HG03060 (cell line): ENCODE measurements around the gene ACVRL1.

Experiments
- ATAC-seq: cut with Tn5 transposase; IDR thresholded peaks from one replicate; pipeline ENCODE4 v1.9.1; 2021; ENCODE audit warnings: low read depth, moderate number of reproducible peaks; ENCODE audit not compliant: unreplicated experiment

Gene ACVRL1

DNA sequence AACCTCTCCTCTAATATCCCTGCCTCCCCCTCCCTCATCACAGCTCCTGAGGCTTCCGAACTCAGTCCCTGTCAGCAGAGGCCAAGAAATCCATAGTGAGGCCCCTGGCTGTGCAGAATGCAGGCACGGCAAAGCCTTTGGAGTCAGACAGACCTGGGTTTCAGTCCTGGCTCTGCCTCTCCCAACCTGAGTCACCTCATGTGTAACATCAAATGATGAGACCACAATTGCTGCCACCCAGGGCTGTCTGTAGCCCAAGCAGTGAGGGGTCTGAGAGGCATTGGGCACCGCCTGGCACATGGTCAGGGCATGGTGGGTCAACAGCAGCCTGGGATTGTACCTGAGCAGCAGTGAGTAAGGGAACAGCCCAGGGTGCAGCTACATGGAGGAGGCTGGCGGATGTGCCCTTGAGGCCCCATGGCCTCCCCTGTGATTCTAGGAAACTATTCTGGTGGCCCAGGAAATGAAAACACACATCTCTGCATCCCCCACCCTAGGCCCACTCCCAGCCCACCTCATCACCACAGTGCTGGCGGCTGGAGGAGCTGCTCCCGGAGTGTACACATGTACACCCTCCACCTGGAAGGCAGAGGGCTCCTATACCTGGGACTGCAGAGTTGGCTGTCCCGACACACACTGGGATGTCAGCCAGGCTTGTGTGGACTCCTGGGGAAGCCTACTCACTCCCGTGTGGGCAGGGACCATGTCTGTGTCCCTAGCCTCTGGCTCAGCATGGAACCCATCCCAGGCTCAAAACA, 11.7 kb upstream of the ACVRL1 start:
- ATAC-seq: no peak

- ATAC-seq: no peak
Observed at GRCh38 chr12:51896236-51896635, 11.1 kb upstream of the ACVRL1 start.

DNA sequence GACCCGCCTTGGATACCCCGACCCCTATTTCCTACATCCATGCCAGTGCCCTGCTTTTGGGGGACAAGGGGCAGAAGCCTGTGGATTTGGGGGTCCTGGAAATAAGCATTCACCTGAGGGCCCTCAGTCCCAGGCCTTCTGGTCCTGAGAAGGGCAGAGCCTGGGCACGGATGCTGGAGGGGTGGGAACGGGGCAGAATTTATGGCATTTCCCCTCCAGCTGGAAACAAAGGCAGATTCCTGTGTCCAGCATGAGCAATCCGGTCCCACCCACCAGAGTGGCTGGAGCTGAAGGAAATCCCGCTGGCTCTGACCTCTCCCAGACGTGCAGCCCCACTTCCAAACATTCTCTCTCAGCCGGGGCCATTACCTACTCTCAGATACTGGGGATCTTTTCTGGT, 10.1 kb upstream of the ACVRL1 start:
- ATAC-seq: no peak

GRCh38 chr12:51898506-51898905, 8.8 kb upstream of the ACVRL1 start:
- no peak for ATAC-seq

DNA sequence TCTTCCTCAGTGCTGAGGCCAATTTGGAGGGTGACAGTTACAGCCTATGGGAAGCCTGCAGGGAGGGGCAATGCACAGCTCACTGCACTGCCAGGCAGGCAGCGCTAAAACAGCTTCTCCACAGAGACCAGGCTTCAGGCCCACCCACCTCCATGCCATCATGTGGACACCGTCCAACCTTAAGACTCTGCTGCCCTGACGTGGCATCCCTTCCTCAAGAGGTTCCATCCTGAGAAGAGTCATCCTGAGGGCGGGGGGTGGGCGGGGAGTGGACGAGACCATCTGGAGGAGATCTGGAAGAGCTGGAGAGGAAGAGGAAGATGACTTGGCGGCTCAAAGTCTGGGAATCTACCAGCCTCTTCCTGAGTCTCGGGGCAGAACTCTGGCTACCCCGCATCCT, 8.4 kb upstream of the ACVRL1 start:
- ATAC-seq: no peak

DNA sequence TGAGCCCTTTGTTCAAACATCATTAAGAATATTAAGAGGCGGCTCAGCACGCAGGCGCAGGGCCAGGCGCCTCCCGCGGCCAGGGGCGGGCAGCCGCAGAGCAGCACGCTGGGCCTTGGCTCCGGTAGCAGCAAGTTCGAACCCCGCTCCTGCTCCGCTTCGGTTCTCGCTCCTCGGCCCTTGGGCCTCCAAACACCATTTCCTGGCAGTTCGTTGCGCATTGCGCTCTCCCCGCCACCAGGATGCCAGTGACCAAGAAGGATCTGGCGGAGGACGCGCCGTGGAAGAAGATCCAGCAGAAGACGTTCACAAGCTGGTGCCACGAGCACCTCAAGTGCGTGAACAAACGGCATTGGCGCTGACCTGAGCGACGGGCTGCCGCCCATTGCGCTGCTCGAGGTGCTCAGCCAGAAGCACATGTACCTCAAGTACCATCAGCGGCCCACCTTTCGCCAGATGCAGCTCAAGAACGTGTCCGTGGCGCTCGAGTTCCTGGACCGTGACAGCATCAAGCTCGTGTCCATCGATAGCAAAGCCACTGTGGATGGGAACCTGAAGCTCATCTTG, 6.9 kb upstream of the ACVRL1 start:
- no peak for ATAC-seq

DNA sequence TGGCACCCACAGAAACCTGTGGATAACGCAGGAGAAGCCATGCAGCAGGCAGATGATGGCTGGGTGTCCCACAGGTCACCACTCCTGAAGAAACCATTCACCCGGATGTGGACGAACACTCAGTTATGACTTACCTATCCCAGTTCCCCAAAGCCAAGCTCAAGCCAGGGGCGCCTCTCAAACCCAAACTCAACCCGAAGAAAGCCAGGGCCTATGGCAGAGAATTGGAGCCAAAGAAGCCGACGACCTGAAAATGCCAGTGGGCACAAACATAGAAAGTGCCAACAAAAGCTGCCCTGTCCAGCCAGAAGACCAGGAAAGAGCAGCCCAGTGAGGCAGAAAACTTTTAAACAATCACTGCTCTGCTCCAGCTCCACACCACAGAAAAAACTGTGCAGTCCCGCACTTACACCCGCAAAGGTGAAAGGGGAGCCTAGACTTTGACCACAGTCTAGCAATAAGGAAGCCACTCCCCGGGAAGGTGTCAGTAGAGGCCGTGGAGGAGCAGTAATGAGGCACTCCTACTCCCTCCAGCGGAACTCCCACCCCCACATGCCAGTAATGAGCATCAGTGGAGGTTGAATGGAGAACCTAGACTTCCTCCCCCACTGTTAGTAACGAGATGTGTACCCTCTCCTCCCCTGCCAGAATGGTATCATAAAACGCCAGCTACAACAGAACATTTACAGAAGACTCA, 6.0 kb upstream of the ACVRL1 start:
- no peak for ATAC-seq

GRCh38 chr12:51901881-51902280, 5.4 kb upstream of the ACVRL1 start:
- ATAC-seq: no peak

- ATAC-seq: no peak
Observed at GRCh38 chr12:51904951-51905470, 2.3 kb upstream of the ACVRL1 start.

DNA sequence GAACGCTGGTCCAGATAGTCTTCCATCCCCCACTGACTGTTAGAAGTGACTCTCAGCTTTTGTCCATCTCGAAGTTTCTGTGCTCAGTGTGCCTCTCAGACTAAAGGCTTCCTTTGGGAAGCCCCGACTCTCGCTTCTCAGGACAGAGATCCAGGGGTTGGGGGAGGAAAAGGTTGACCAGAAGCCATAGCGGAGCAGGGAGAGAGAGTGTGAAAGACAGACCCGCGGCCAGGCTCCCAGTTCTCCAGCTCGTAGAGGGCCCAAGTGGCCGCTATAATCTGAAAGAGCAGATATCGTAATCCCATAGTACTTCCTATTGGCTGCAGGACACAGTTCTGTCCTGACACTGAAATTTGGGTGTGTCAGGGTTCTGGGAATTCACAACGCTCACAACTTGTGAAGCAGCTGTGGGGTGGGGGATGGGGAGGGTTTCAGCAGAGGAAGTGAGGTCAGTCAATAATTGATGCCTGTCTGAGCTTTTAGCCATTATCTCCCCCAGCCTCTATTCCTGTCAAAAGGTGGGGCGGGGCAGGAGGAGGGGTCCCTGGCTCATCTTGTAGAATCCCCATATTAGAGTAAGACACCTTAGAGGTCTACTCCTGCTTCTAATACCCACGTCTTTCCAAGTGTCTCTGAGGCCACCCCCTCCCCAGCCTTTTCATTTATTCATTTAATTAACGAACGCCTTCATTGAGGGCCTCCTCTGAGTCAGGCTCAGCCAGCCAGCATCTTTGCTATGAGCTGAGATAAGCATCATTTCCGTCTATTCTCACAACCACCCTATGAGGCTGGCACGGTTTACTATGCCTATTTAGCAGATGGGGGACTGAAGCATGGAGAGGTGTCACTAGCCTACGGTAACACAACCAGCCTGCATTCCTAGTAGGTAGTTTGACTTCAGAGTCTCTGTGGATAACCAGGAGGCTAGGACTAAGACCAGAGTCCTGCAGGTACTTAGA, 1.6 kb upstream of the ACVRL1 start:
- no peak for ATAC-seq

DNA sequence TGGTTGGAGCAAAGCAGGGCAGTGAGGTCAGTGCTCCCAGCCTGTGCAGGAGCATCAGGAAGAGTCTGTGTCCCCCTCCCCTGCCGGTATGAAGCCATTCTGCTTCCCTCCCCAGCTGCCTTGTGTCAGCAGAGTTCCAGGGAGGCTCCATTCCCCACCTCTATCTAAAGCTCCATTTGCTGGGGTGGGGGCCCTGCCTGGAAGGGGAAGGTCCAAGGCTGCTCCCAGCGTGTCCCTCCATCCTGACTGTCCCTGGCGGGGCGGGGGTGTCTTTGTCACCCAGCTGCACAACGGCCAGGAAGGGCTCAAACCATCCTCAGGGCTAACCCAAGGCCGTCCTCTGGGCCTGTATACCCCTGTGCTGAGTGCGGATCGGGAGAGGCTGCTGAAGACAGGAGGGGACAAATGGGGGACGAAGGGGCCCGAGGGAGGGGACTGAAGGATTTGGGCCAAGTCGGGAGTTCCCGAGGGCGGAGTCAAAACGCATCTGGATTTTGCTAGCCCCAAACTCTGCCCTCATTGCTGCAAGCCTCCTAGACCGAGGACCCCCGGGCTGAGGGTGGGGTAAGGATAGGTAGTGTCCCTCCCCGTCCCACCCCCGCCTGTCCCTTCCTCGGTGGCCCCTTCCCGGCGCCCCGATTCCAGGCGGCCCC, 748 bp upstream of the ACVRL1 start:
- no peak for ATAC-seq

GRCh38 chr12:51907856-51908425, 637 bp downstream of the ACVRL1 start:
- no peak for ATAC-seq

GRCh38 chr12:51908876-51909592, 1.7 kb downstream of the ACVRL1 start:
- no peak for ATAC-seq

- ATAC-seq: no peak
Observed at GRCh38 chr12:51910168-51910567, 2.9 kb downstream of the ACVRL1 start.

GRCh38 chr12:51910691-51911090, 3.4 kb downstream of the ACVRL1 start:
- ATAC-seq: no peak

DNA sequence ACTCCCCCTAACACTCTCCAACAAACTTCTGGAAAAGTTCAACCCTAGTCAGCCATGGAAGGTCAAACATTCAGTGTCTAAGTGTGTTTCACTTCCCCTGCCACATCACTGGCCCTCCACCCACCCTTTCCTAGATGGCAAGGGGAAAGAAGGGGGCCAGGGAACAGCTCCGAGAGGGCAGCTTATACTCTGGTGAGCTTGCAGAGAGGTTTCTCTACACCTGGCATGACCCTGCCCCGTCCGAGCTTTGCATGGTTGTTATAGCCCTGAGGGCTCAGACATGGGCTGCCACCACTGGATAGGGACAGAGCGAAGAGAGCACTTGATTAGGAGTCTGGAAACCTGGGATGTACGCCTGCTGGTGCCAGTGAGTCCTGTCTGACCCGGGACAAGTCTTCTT, 4.0 kb downstream of the ACVRL1 start:
- no peak for ATAC-seq

DNA sequence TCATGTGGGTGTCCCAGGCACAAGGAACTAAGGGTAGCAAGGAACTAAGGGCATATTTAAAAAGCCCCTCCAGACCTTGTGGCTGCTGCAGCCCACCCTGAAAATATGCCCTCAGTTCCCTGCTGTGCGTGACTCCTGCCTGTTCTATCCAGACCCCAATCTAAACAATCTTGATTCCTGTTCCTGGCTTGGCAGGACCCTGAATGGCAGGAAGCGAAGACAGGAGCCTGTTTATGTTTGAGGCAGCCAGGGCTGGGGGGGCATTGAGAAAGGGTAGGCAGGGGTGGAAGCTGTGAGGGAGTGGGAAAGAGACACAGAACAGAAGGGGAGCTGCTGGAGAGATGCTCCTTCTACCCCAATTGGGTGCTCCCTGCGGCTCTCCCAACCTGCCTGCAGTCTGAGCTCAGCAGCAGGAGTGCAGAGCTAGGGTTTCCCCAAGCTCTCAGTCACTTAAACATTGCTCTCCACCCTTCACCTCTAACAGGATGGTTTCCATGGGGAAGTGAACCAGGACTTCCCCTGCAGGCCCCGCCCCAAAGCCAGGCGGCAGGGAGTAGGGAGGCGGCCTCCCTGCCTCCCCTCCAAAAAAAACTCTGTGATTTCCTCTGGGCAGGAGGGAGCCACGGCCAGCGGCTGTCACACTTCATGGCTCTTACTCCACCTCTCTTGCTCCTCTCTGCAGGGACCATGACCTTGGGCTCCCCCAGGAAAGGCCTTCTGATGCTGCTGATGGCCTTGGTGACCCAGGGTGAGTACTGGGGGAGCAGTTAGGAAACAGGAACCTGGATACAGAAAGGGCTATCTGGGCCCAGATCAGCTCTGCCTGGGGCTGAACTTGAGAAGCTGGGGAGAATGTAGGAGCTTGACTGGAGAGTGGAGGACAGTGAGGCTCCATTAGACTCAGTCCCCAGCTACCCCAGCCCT, 4.7 kb downstream of the ACVRL1 start:
- no peak for ATAC-seq
